NT2/D1 (cell line): ENCODE results near the gene ADGRE3.

Source experiments
- DNase-seq: peaks from one replicate; pipeline ENCODE4 v3.0.0-alpha.2; 2011; ENCODE audit warnings: low read depth, low spot score
- H3K27me3 ChIP-seq: 2 replicates; pipeline ENCODE4 v1.6.0; 2011; ENCODE audit warnings: mild to moderate bottlenecking; ENCODE audit not compliant: insufficient read length, insufficient read depth
- H3K36me3 ChIP-seq: 2 replicates; pipeline ENCODE4 v1.6.1; 2011; ENCODE audit warnings: mild to moderate bottlenecking, low read length, mixed read lengths; ENCODE audit not compliant: insufficient read depth, insufficient read length
- H3K4me1 ChIP-seq: 2 replicates; pipeline ENCODE4 v1.5.1; 2011; ENCODE audit not compliant: insufficient read depth, insufficient read length
- H3K4me3 ChIP-seq: 2 replicates; pipeline ENCODE4 v1.5.1; 2011; ENCODE audit warnings: low read depth; ENCODE audit not compliant: insufficient read length
- H3K9ac ChIP-seq: 2 replicates; pipeline ENCODE4 v1.6.0; 2011; ENCODE audit warnings: low read depth; ENCODE audit not compliant: insufficient read length
- H3K9me3 ChIP-seq: 2 replicates; pipeline ENCODE4 v1.5.1; 2011; ENCODE audit warnings: mild to moderate bottlenecking, low read length; ENCODE audit not compliant: insufficient read depth
- SUZ12 ChIP-seq: IDR thresholded peaks from 2 replicates; pipeline ENCODE4 v1.6.1; 2011; ENCODE audit not compliant: insufficient read length, insufficient read depth; ENCODE audit errors: extremely low read depth
- YY1 ChIP-seq: IDR thresholded peaks from 2 replicates; pipeline ENCODE4 v1.6.1; 2011; ENCODE audit not compliant: insufficient read length, insufficient read depth
- ZNF274 ChIP-seq: IDR thresholded peaks from 2 replicates; pipeline ENCODE4 v1.6.1; 2011; ENCODE audit warnings: mild to moderate bottlenecking, low read depth, low read length

ADGRE3 gene

GRCh38 chr19:14700711-14701375 is 26.2 kb upstream of the ADGRE3 start:
- TF ChIP-seq YY1 (no peak), ZNF274 (no peak), SUZ12 (no peak)
- Histone ChIP-seq H3K36me3 (peaks cover 55% of the 10 kb centered on the region), H3K9ac (no peak overlapping the region), H3K27me3 (no peaks in the 10 kb centered on the region), H3K4me1 (no peaks in the 10 kb centered on the region), H3K9me3 (no peaks in the 10 kb centered on the region; the same call in 1 of the 2 replicates), H3K4me3 (no peak overlapping the region)
- DNase-seq = no peak

GRCh38 chr19:14699641-14700040 is 25.0 kb upstream of the ADGRE3 start:
- H3K4me3 ChIP-seq = no peak overlapping the region
- H3K36me3 ChIP-seq = peaks cover 60% of the 10 kb centered on the region
- H3K9me3 ChIP-seq = no peaks in the 10 kb centered on the region; the same call in 1 of the 2 replicates
- no peak for DNase-seq
- H3K9ac ChIP-seq = no peak overlapping the region
- TF ChIP-seq YY1 (no peak), SUZ12 (no peak), ZNF274 (no peak)
- H3K27me3 ChIP-seq = no peaks in the 10 kb centered on the region
- H3K4me1 ChIP-seq = no peaks in the 10 kb centered on the region

- H3K9ac ChIP-seq = no peak overlapping the region
- peaks cover 42% of the 10 kb centered on the region for H3K36me3 ChIP-seq
- DNase-seq = no peak
- no peaks in the 10 kb centered on the region for H3K4me1 ChIP-seq
- no peak overlapping the region for H3K4me3 ChIP-seq
- no peaks in the 10 kb centered on the region for H3K9me3 ChIP-seq
- TF ChIP-seq ZNF274 (no peak), YY1 (no peak), SUZ12 (no peak)
- H3K27me3 ChIP-seq = no peaks in the 10 kb centered on the region
Measured at GRCh38 chr19:14695471-14695870, 20.8 kb upstream of the ADGRE3 start.

- no peak overlapping the region for H3K9ac ChIP-seq
- no peak overlapping the region for H3K4me3 ChIP-seq
- no peaks in the 10 kb centered on the region for H3K27me3 ChIP-seq
- no peaks in the 10 kb centered on the region for H3K9me3 ChIP-seq
- peaks cover 35% of the 10 kb centered on the region for H3K36me3 ChIP-seq
- TF ChIP-seq YY1 (no peak), ZNF274 (no peak), SUZ12 (no peak)
- H3K4me1 ChIP-seq = no peaks in the 10 kb centered on the region
- DNase-seq = no peak
Measured at GRCh38 chr19:14694641-14695266, 20.1 kb upstream of the ADGRE3 start.

- peak within 1 kb of the TSS; percentile 76 for H3K9ac ChIP-seq
- no peaks in the 10 kb centered on the region for H3K4me1 ChIP-seq
- H3K36me3 ChIP-seq = peaks cover 10% of the 10 kb centered on the region
- TF ChIP-seq ZNF274 (no peak), YY1 (no peak), SUZ12 (no peak)
- peak; percentile 89 for DNase-seq
- H3K4me3 ChIP-seq = peak within 1 kb of the TSS; percentile 65
- H3K27me3 ChIP-seq = no peaks in the 10 kb centered on the region
- H3K9me3 ChIP-seq = no peaks in the 10 kb centered on the region
Measured at GRCh38 chr19:14689598-14690503, 15.2 kb upstream of the ADGRE3 start, which contains the start of gene ZNF333. Gene ZNF333, plus strand, starts transcription at chr19:14690048. Its CDS starts 3,444 bp downstream, at chr19:14693492.

- no peak overlapping the region for H3K9ac ChIP-seq
- H3K27me3 ChIP-seq = peaks cover 3% of the 10 kb centered on the region
- H3K36me3 ChIP-seq = no peaks in the 10 kb centered on the region
- peak; percentile 8 for DNase-seq
- H3K9me3 ChIP-seq = no peaks in the 10 kb centered on the region
- H3K4me1 ChIP-seq = no peaks in the 10 kb centered on the region
- H3K4me3 ChIP-seq = no peak overlapping the region
- TF ChIP-seq SUZ12 (no peak), ZNF274 (no peak), YY1 (no peak)
Measured at GRCh38 chr19:14686411-14686810, 11.8 kb upstream of the ADGRE3 start.
